ENCODE data around the gene ULBP3.

ULBP3 gene

GRCh38 chr6:150116200-150116800 lies 47.4 kb upstream of the ULBP3 start:
- Histone ChIP-seq H3K36me3 (ENCODE audit: insufficient read depth, low read length) (no peaks in the 10 kb centered on the region), H2AFZ (ENCODE audit: low read length) (no peak overlapping the region), H3K4me2 (ENCODE audit: low read length) (no peak overlapping the region), H3K9ac (ENCODE audit: low read length) (no peak overlapping the region), H3K79me2 (ENCODE audit: insufficient read depth, low read length) (no peaks in the 10 kb centered on the region), H3K9me3 (ENCODE audit: low read length) (no peaks in the 10 kb centered on the region), H3K27ac (ENCODE audit: low read depth, low read length, poor library complexity, severe bottlenecking) (no peak overlapping the region), H3K9me2 (ENCODE audit: low read depth, low read length) (no peaks in the 10 kb centered on the region), H3K4me1 (ENCODE audit: insufficient read depth, low read length, severe bottlenecking) (no peaks in the 10 kb centered on the region), H3K27me3 (ENCODE audit: insufficient read depth, low read length) (no peaks in the 10 kb centered on the region), H3F3A (ENCODE audit: insufficient read depth, low read length) (no peaks in the 10 kb centered on the region), H3K4me3 (ENCODE audit: low read depth, low read length, poor library complexity, severe bottlenecking) (no peak overlapping the region), H4K20me1 (ENCODE audit: insufficient read depth, low read length) (no peaks in the 10 kb centered on the region)
- TF ChIP-seq, protein P1, sequence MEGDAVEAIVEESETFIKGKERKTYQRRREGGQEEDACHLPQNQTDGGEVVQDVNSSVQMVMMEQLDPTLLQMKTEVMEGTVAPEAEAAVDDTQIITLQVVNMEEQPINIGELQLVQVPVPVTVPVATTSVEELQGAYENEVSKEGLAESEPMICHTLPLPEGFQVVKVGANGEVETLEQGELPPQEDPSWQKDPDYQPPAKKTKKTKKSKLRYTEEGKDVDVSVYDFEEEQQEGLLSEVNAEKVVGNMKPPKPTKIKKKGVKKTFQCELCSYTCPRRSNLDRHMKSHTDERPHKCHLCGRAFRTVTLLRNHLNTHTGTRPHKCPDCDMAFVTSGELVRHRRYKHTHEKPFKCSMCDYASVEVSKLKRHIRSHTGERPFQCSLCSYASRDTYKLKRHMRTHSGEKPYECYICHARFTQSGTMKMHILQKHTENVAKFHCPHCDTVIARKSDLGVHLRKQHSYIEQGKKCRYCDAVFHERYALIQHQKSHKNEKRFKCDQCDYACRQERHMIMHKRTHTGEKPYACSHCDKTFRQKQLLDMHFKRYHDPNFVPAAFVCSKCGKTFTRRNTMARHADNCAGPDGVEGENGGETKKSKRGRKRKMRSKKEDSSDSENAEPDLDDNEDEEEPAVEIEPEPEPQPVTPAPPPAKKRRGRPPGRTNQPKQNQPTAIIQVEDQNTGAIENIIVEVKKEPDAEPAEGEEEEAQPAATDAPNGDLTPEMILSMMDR (IDR thresholded peaks at IDR 0.05; ENCODE audit: low read length), result no peak
- no peak for TF ChIP-seq EZH2 (IDR thresholded peaks at IDR 0.05; ENCODE audit: borderline replicate concordance, low read length)

DNA sequence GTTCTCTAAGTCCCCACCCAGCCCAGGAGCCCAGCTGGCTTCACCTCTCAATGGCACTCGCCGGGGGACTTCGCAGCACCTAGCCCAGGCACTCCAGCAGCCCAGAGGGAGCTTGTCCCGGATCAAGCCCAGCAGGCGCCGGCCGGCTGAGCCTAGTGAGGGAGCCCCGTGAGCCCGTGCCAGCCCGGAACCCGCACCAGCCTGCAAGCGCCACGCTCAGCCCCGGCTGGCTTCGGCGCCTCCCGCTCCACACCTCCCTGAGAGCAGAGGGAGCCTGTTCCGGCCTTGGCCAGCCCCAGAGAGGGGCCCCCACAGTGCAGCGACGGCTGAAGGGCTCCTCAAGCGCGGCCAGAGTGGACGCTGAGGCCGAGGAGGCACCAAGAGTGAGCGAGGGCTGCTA lies 46.8 kb upstream of the ULBP3 start:
- no peak overlapping the region for H3K4me3 ChIP-seq (ENCODE audit: low read depth, low read length, poor library complexity, severe bottlenecking)
- no peak for TF ChIP-seq EZH2 (IDR thresholded peaks at IDR 0.05; ENCODE audit: borderline replicate concordance, low read length)
- TF ChIP-seq, protein P1 (IDR thresholded peaks at IDR 0.05; ENCODE audit: low read length), result no peak
- no peaks in the 10 kb centered on the region for H3K36me3 ChIP-seq (ENCODE audit: insufficient read depth, low read length)
- H3K9me2 ChIP-seq (ENCODE audit: low read depth, low read length), result no peaks in the 10 kb centered on the region
- no peak overlapping the region for H3K4me2 ChIP-seq (ENCODE audit: low read length)
- no peaks in the 10 kb centered on the region for H3K27me3 ChIP-seq (ENCODE audit: insufficient read depth, low read length)
- no peak overlapping the region for H2AFZ ChIP-seq (ENCODE audit: low read length)
- no peak overlapping the region for H3K9ac ChIP-seq (ENCODE audit: low read length)
- no peaks in the 10 kb centered on the region for H3K9me3 ChIP-seq (ENCODE audit: low read length)
- no peaks in the 10 kb centered on the region for H3K4me1 ChIP-seq (ENCODE audit: insufficient read depth, low read length, severe bottlenecking)
- H3F3A ChIP-seq (ENCODE audit: insufficient read depth, low read length), result no peaks in the 10 kb centered on the region
- no peak overlapping the region for H3K27ac ChIP-seq (ENCODE audit: low read depth, low read length, poor library complexity, severe bottlenecking)
- H4K20me1 ChIP-seq (ENCODE audit: insufficient read depth, low read length), result no peaks in the 10 kb centered on the region
- no peaks in the 10 kb centered on the region for H3K79me2 ChIP-seq (ENCODE audit: insufficient read depth, low read length)

- Histone ChIP-seq H3K79me2 (ENCODE audit: insufficient read depth, low read length) (no peaks in the 10 kb centered on the region), H2AFZ (ENCODE audit: low read length) (no peak overlapping the region), H3K4me1 (ENCODE audit: insufficient read depth, low read length, severe bottlenecking) (no peaks in the 10 kb centered on the region), H3K4me3 (ENCODE audit: low read depth, low read length, poor library complexity, severe bottlenecking) (no peak overlapping the region), H3K4me2 (ENCODE audit: low read length) (no peak overlapping the region), H3F3A (ENCODE audit: insufficient read depth, low read length) (no peaks in the 10 kb centered on the region), H3K36me3 (ENCODE audit: insufficient read depth, low read length) (no peaks in the 10 kb centered on the region), H3K27ac (ENCODE audit: low read depth, low read length, poor library complexity, severe bottlenecking) (no peak overlapping the region), H3K27me3 (ENCODE audit: insufficient read depth, low read length) (no peaks in the 10 kb centered on the region; the same call in 1 of the 2 replicates), H3K9me3 (ENCODE audit: low read length) (no peaks in the 10 kb centered on the region), H3K9me2 (ENCODE audit: low read depth, low read length) (no peaks in the 10 kb centered on the region), H3K9ac (ENCODE audit: low read length) (no peak overlapping the region), H4K20me1 (ENCODE audit: insufficient read depth, low read length) (no peaks in the 10 kb centered on the region)
- TF ChIP-seq, protein P1 (IDR thresholded peaks at IDR 0.05; ENCODE audit: low read length), result no peak
- no peak for TF ChIP-seq EZH2 (IDR thresholded peaks at IDR 0.05; ENCODE audit: borderline replicate concordance, low read length)
These were observed 43.3 kb upstream of the ULBP3 start for GRCh38 chr6:150112233-150112632.
